Stimulated activated CD8-positive, alpha-beta memory T cell treated with anti-CD3 and anti-CD28 coated beads, Interleukin-4, amount 100 ng/mL, for 4 hours (primary cell): ENCODE measurements around the gene GCNT1.
"Not testable (repeated sequence)": the region's sequence is repeated elsewhere in the genome, so short reads cannot be mapped to it uniquely, and the experiment has no call there.

Source experiments
- DNase-seq, 2 donors: peaks; one replicate each; pipeline ENCODE4 v3.0.0-alpha.2; 2020; ENCODE audit warnings: low read depth in 2 of 2, low spot score in 1 of 2

GCNT1 gene

GRCh38 chr9:76531231-76531780, 72.3 kb downstream of the GCNT1 start:
- DNase-seq: no peak

GRCh38 chr9:76532877-76533276, 73.9 kb downstream of the GCNT1 start:
- not testable (repeated sequence) for DNase-seq

GRCh38 chr9:76534026-76534425, 75.0 kb downstream of the GCNT1 start:
- DNase-seq: no peak

GRCh38 chr9:76537150-76537646, 78.2 kb downstream of the GCNT1 start:
- DNase-seq: no peak

GRCh38 chr9:76539180-76539579, 80.2 kb downstream of the GCNT1 start:
- no peak for DNase-seq

GRCh38 chr9:76542360-76542759, 83.4 kb downstream of the GCNT1 start:
- no peak for DNase-seq

GRCh38 chr9:76545191-76545590, 86.2 kb downstream of the GCNT1 start:
- DNase-seq: no peak

GRCh38 chr9:76552181-76552580, 93.2 kb downstream of the GCNT1 start:
- no peak for DNase-seq

GRCh38 chr9:76552751-76553455, 93.9 kb downstream of the GCNT1 start:
- no peak for DNase-seq

- no peak for DNase-seq
Observed at GRCh38 chr9:76553680-76554079, 94.7 kb downstream of the GCNT1 start.
